Retinal pigment epithelial cell (primary cell): ENCODE data around the gene UBE2D2.

Source experiments
- DNase-seq: peaks from one replicate; pipeline ENCODE4 v3.0.0-alpha.2; 2010; ENCODE audit warnings: low read depth
- H3K4me3 ChIP-seq: 2 replicates; pipeline ENCODE4 v1.5.1; 2011; ENCODE audit warnings: mild to moderate bottlenecking, low read length, control low read depth, moderate library complexity
- TF ChIP-seq, protein P1 (sequence below): conservative IDR thresholded peaks from 2 replicates; pipeline ENCODE4 v1.5.1; 2011; ENCODE audit warnings: low read depth, low read length, control low read depth, inconsistent platforms

UBE2D2 gene

DNA sequence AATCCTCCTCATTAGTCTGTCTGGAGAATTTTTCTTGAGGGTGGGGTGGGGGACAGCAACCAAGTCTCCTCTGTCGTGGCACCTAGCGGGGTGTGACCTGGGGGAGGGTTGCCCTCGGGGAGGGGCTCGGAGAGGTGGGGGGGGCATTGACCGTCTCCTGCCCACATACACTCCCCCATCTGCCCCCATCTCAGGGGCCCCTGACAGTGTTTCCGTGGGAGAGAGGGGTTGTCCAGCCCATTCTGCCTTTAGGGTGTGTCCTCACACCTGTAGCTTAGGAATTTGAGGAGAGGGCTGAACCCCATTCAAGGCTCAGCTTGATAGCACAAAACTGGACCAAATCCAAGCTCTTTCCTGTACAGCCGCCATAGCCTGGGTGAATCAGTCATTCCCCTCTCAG is 81.1 kb downstream of the UBE2D2 start:
- TF ChIP-seq, protein P1, sequence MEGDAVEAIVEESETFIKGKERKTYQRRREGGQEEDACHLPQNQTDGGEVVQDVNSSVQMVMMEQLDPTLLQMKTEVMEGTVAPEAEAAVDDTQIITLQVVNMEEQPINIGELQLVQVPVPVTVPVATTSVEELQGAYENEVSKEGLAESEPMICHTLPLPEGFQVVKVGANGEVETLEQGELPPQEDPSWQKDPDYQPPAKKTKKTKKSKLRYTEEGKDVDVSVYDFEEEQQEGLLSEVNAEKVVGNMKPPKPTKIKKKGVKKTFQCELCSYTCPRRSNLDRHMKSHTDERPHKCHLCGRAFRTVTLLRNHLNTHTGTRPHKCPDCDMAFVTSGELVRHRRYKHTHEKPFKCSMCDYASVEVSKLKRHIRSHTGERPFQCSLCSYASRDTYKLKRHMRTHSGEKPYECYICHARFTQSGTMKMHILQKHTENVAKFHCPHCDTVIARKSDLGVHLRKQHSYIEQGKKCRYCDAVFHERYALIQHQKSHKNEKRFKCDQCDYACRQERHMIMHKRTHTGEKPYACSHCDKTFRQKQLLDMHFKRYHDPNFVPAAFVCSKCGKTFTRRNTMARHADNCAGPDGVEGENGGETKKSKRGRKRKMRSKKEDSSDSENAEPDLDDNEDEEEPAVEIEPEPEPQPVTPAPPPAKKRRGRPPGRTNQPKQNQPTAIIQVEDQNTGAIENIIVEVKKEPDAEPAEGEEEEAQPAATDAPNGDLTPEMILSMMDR, result no peak
- no peak overlapping the region for H3K4me3 ChIP-seq
- DNase-seq, result no peak

DNA sequence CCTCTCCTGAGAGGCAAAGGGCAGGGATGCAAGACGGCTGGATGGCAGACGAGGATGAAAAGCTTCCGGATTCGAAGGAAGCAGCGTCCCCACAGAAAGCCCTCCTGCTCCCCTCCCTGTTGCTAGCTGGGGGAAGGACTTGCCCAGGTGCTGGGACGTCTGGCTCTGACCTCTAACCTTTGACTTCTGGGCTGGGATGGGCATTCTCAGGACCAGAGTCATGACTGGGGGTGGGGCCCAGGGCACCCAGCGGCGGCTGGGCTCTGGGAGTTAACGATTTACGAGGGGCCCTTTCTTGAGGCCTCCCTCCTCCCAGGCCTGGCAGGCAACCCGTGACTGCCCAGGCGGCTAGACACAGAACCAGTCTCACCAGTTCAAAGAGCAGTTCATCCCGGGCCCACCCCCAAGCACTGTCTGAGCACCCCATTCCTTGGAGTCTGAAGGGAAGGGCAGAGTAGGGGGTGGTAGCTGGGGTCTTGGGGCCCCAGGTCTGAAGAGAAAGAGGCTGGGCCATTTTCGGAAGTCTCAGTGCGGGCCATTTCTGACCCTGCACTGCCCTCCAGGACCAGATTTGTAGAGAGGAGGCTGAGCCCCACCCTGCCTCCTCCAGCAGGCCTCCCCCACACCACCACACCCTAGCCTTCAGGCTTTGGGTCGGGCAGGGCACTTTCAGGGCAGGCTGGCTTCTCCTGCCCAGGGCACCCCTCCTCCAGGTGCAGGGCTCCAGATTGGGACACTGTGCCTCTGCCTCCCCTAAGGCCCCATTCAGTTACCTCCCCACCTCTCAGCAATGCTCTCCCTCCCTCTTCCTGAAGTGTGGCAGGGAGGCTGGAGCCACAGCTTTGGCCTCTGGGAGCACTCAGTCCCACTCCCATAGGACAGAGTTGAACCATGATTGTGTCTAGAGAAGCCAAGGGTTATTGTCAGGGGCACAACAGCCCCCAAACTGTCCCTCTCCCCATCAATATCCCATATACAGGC is 82.0 kb downstream of the UBE2D2 start:
- no peak for DNase-seq
- TF ChIP-seq, protein P1, result no peak
- no peak overlapping the region for H3K4me3 ChIP-seq

DNA sequence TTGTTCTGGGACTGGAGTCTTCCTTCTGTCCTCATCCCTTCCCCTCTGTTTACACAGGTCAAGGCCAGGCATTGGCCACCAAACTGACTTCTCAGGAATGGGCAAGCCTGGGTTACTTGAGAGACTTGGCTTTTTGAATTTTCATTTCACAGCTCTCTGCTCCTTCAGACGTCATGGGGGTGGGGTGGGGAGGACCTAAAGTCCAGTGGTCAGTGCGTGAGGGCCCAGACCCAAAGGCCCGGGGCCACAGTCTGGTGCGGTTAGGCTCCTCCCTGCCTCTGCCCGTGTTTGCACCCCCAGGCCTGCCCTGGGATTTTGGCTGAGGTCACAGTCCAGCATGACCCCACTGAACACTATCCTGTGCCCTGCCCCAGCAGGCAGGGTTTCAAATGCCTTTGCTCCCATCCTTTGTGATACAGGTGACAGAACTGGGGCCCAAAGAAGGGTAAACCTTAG is 82.9 kb downstream of the UBE2D2 start:
- H3K4me3 ChIP-seq, result no peak overlapping the region
- DNase-seq, result no peak
- TF ChIP-seq, protein P1, result no peak

DNA sequence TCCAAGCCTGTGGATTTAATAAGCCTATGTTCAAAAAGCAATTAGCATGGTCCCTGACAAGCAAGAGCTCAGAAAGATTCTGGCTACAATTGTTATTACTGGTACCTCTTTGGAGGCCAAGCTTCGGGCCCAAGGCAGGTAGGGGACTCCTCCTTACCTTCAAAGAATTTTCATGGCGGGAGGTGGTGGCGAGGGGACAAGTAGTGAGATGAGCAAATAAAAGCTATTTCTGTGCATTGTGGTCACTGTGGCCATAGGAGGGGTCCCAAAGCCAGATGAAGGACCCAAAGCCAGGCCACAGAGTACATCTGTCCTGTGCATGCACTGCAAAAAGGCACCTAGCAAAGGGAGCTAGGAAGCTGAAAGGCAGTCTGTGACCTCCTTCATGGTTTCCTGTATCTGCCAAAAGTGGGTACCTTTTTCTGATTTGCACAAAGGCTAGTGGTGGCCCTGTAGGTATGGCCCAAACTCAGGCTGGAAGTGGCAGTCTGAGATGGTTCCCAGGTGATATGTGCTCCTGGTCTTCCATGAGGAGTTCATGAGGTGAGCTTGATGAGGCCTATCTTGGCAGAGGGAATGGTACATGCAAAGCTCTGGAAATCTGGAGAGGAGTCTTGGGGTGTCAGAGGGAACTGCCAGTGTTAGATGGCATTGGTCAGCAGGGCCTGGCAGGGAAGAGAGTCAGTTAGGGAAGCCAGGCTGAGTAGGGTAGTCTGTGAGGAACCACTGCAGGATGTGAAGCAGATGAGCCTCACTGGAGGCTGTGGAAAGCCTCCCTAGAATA is 83.7 kb downstream of the UBE2D2 start:
- no peak for DNase-seq
- no peak overlapping the region for H3K4me3 ChIP-seq
- TF ChIP-seq, protein P1, result no peak

DNA sequence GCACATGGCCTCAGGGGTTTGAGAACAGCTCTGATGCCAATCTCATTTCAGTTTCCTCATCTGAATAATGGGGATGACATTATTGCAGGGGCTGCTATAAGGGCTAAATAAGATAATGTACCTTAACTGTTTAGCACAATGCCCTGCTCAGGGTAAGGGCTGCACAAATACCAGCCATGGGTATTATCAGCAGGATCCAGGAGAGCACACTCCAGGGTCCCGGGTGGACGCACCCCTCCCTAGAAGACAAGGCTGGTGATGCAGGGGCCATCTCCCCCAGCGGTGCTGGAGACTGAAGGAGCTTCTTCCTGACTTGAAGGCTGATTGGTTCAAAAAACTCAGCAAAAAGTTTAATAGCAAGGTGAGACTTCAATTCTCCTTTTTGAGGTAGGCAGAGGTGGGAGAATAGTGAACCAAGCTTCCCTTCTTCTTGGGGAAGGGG is 84.3 kb downstream of the UBE2D2 start:
- TF ChIP-seq, protein P1, result no peak
- no peak for DNase-seq
- H3K4me3 ChIP-seq, result no peak overlapping the region

DNA sequence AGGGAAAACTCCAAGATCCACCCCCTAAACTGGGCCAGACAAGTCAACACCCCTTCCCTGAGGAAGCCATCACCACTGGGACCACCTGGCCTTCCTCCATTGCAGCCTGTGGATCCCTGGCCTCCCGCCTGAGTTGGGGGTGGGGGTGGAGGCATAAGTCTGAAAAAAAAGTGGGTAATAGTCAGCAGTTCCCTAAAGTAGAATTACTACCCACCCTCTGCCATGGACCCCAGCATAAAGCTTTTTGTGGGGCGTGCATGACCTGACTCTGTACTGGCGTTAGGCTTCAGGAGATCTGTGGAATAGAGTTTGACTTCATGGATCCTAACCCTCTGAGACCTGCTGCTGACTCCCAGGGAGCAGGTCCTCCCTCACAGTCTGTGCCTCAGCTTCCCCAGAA is 85.0 kb downstream of the UBE2D2 start:
- no peak for DNase-seq
- no peak overlapping the region for H3K4me3 ChIP-seq
- TF ChIP-seq, protein P1, result no peak
